Muscle layer of duodenum (tissue), 2 donors: ENCODE measurements around the gene TCEANC2.

ENCODE experiments used
- H3K27ac ChIP-seq: one replicate; pipeline ENCODE4 v1.7.0; 2013; ENCODE audit warnings: mild to moderate bottlenecking, low read length
- H3K27me3 ChIP-seq: one replicate; pipeline ENCODE4 v1.7.0; 2013; ENCODE audit warnings: low read depth, mild to moderate bottlenecking, control low read depth, low read length
- H3K36me3 ChIP-seq, 2 donors: one replicate each; pipeline ENCODE4 v1.7.0; 2013; ENCODE audit warnings: low read length in 2 of 2, control low read depth in 1 of 2, mild to moderate bottlenecking in 1 of 2; ENCODE audit not compliant: insufficient read depth in 2 of 2, control insufficient read depth in 1 of 2
- H3K4me1 ChIP-seq, 2 donors: one replicate each; pipeline ENCODE4 v1.7.0; 2013; ENCODE audit warnings: low read length in 2 of 2, mild to moderate bottlenecking in 2 of 2, control low read depth in 1 of 2, moderate library complexity in 1 of 2; ENCODE audit not compliant: insufficient read depth in 2 of 2, control insufficient read depth in 1 of 2
- H3K4me3 ChIP-seq, 2 donors: one replicate each; pipeline ENCODE4 v1.7.0; 2013; ENCODE audit warnings: low read length in 2 of 2, low read depth in 1 of 2, mild to moderate bottlenecking in 1 of 2
- H3K9me3 ChIP-seq, 2 donors: one replicate each; pipeline ENCODE4 v1.7.0; 2013; ENCODE audit warnings: low read length in 2 of 2, control low read depth in 1 of 2, mild to moderate bottlenecking in 1 of 2; ENCODE audit not compliant: control insufficient read depth in 1 of 2
- donor health status: healthy.

TCEANC2 gene

GRCh38 chr1:54054438-54054749 is 986 bp downstream of the TCEANC2 start:
- H3K27me3 ChIP-seq: no peaks in the 10 kb centered on the region
- no peak overlapping the region for H3K27ac ChIP-seq

GRCh38 chr1:54064299-54064698 is 10.9 kb downstream of the TCEANC2 start:
- H3K36me3 ChIP-seq: no peaks in the 10 kb centered on the region
- H3K9me3 ChIP-seq: no peaks in the 10 kb centered on the region
- H3K4me1 ChIP-seq: no peaks in the 10 kb centered on the region
- no peak overlapping the region for H3K27ac ChIP-seq
- H3K27me3 ChIP-seq: no peaks in the 10 kb centered on the region
- H3K4me3 ChIP-seq: no peak overlapping the region

More at GRCh38 chr1:54054438-54054749, 986 bp downstream of the TCEANC2 start:
- Histone ChIP-seq H3K36me3 (peaks cover 0 to 10% of the 10 kb centered on the region in 2 donors), H3K9me3 (no peaks in the 10 kb centered on the region), H3K4me3 (peak overlapping the region; percentile 98 to 100), H3K4me1 (peaks cover 9 to 36% of the 10 kb centered on the region in 2 donors)

GRCh38 chr1:54069791-54070170 is 16.4 kb downstream of the TCEANC2 start:
- H3K4me1 ChIP-seq: no peaks in the 10 kb centered on the region
- peaks cover 0 to 7% of the 10 kb centered on the region in 2 donors for H3K36me3 ChIP-seq
- no peak overlapping the region for H3K27ac ChIP-seq
- no peak overlapping the region for H3K4me3 ChIP-seq
- no peaks in the 10 kb centered on the region for H3K9me3 ChIP-seq
- no peaks in the 10 kb centered on the region for H3K27me3 ChIP-seq

GRCh38 chr1:54070171-54070837 is 16.9 kb downstream of the TCEANC2 start:
- H3K27ac ChIP-seq: no peak overlapping the region
- no peaks in the 10 kb centered on the region for H3K9me3 ChIP-seq
- H3K36me3 ChIP-seq: peaks cover 0 to 7% of the 10 kb centered on the region in 2 donors
- H3K4me1 ChIP-seq: no peaks in the 10 kb centered on the region
- no peaks in the 10 kb centered on the region for H3K27me3 ChIP-seq
- H3K4me3 ChIP-seq: no peak overlapping the region

- H3K9me3 ChIP-seq: no peaks in the 10 kb centered on the region
- H3K4me1 ChIP-seq: no peaks in the 10 kb centered on the region
- no peaks in the 10 kb centered on the region for H3K27me3 ChIP-seq
- H3K27ac ChIP-seq: no peak overlapping the region
- no peak overlapping the region for H3K4me3 ChIP-seq
- H3K36me3 ChIP-seq: peaks cover 0 to 7% of the 10 kb centered on the region in 2 donors
Observed at GRCh38 chr1:54077359-54077758, 24.0 kb downstream of the TCEANC2 start.

GRCh38 chr1:54080598-54081049 is 27.2 kb downstream of the TCEANC2 start:
- Histone ChIP-seq H3K4me1 (no peaks in the 10 kb centered on the region), H3K36me3 (no peaks in the 10 kb centered on the region), H3K9me3 (no peaks in the 10 kb centered on the region), H3K27ac (no peak overlapping the region), H3K27me3 (no peaks in the 10 kb centered on the region), H3K4me3 (no peak overlapping the region)

- Histone ChIP-seq H3K36me3 (no peaks in the 10 kb centered on the region), H3K9me3 (no peaks in the 10 kb centered on the region), H3K4me3 (no peak overlapping the region), H3K27ac (no peak overlapping the region), H3K27me3 (no peaks in the 10 kb centered on the region), H3K4me1 (no peaks in the 10 kb centered on the region)
Observed at GRCh38 chr1:54081306-54082270, 28.2 kb downstream of the TCEANC2 start.

- H3K27me3 ChIP-seq: no peaks in the 10 kb centered on the region
- peaks cover 0 to 2% of the 10 kb centered on the region in 2 donors for H3K36me3 ChIP-seq
- no peak overlapping the region for H3K4me3 ChIP-seq
- no peak overlapping the region for H3K27ac ChIP-seq
- no peaks in the 10 kb centered on the region for H3K4me1 ChIP-seq
- H3K9me3 ChIP-seq: no peaks in the 10 kb centered on the region
Observed at GRCh38 chr1:54084794-54085193, 31.4 kb downstream of the TCEANC2 start.

- H3K36me3 ChIP-seq: peaks cover 0 to 4% of the 10 kb centered on the region in 2 donors
- H3K27me3 ChIP-seq: no peaks in the 10 kb centered on the region
- H3K4me1 ChIP-seq: no peaks in the 10 kb centered on the region
- H3K9me3 ChIP-seq: no peaks in the 10 kb centered on the region
- no peak overlapping the region for H3K27ac ChIP-seq
- H3K4me3 ChIP-seq: no peak overlapping the region
Observed at GRCh38 chr1:54086754-54087153, 33.3 kb downstream of the TCEANC2 start.

GRCh38 chr1:54088385-54088784 is 35.0 kb downstream of the TCEANC2 start:
- Histone ChIP-seq H3K27ac (no peak overlapping the region), H3K4me1 (no peaks in the 10 kb centered on the region)

GRCh38 chr1:54091666-54092065 is 38.3 kb downstream of the TCEANC2 start:
- H3K27me3 ChIP-seq: no peaks in the 10 kb centered on the region
- H3K4me3 ChIP-seq: no peak overlapping the region
- no peak overlapping the region for H3K27ac ChIP-seq
- peaks cover 0 to 10% of the 10 kb centered on the region in 2 donors for H3K4me1 ChIP-seq
- H3K9me3 ChIP-seq: no peaks in the 10 kb centered on the region
- H3K36me3 ChIP-seq: peaks cover 4 to 5% of the 10 kb centered on the region in 2 donors

More at GRCh38 chr1:54088385-54088784, 35.0 kb downstream of the TCEANC2 start:
- no peaks in the 10 kb centered on the region for H3K27me3 ChIP-seq
- H3K9me3 ChIP-seq: no peaks in the 10 kb centered on the region
- H3K4me3 ChIP-seq: no peak overlapping the region
- H3K36me3 ChIP-seq: peaks cover 0 to 4% of the 10 kb centered on the region in 2 donors
